Upper lobe of left lung (tissue), 6 donors: ENCODE data around the gene EGFL7. TPM values are rescaled to one million over a fixed set of nuclear protein-coding genes. Genes with fewer than 3 reads are reported as not detected.

Experiments used
- ATAC-seq, 2 donors: fragments of 200-7000 bp; cut with Tn5 transposase; one replicate each; pipeline ENCODE4 v1.9.1; 2022; ENCODE audit warnings: mild to moderate bottlenecking in 2 of 2, moderate library complexity in 2 of 2; ENCODE audit not compliant: low FRiP score in 2 of 2
- DNase-seq, 2 donors: peaks; one replicate each; pipeline ENCODE4 v3.0.0-alpha.2; 2019 to 2020
- H3K27ac ChIP-seq, 4 donors: fragments of 200-600 bp; sonication (generic); one replicate each; pipeline ENCODE4 v1.5.1; 2016 to 2019
- H3K27me3 ChIP-seq, 4 donors: fragments of 200-600 bp; sonication (generic); one replicate each; pipeline ENCODE4 v1.5.1; 2017 to 2019
- H3K36me3 ChIP-seq, 4 donors: fragments of 200-600 bp; sonication (generic); one replicate each; pipeline ENCODE4 v1.5.1; 2016 to 2019
- H3K4me1 ChIP-seq, 4 donors: fragments of 200-600 bp; sonication (generic); one replicate each; pipeline ENCODE4 v1.5.1; 2018 to 2019
- H3K4me3 ChIP-seq, 4 donors: fragments of 200-600 bp; sonication (generic); one replicate each; pipeline ENCODE4 v1.5.1; 2017 to 2019; ENCODE audit warnings: mild to moderate bottlenecking in 2 of 4, moderate library complexity in 1 of 4
- H3K9me3 ChIP-seq, 4 donors: fragments of 200-600 bp; sonication (generic); one replicate each; pipeline ENCODE4 v1.5.1; 2018 to 2019
- CTCF ChIP-seq, 6 experiments: fragments of 450-650 bp in 4 of 6; fragments of 200-600 bp in 2 of 6; sonication (generic) in 2 of 6; IDR thresholded peaks; one replicate each; pipeline ENCODE4 v1.5.1; 2016 to 2019; ENCODE audit warnings: antibody characterized with exemption in 6 of 6
- EP300 ChIP-seq, 4 donors: sonication (generic); formaldehyde crosslinking; IDR thresholded peaks; one replicate each; pipeline ENCODE4 v1.5.1; 2017; ENCODE audit warnings: antibody characterized with exemption in 4 of 4, control low read depth in 2 of 4
- POLR2A ChIP-seq, 4 donors: fragments of 450-650 bp; IDR thresholded peaks; one replicate each; pipeline ENCODE4 v1.5.1; 2016 to 2017; ENCODE audit warnings: antibody characterized with exemption in 4 of 4, mild to moderate bottlenecking in 2 of 4
- POLR2AphosphoS5 ChIP-seq, 2 donors: sonication (generic); formaldehyde crosslinking; IDR thresholded peaks; one replicate each; pipeline ENCODE4 v1.5.1; 2017; ENCODE audit warnings: antibody characterized with exemption in 2 of 2
- WGBS, 2 donors: methylation state at CpG; one replicate each; pipeline ENCODE4 v1.1.5; 2017 to 2018; 5-methylcytosine and 5-hydroxymethylcytosine counted together
- total RNA-seq, 6 donors: library from RNA; depleted of rRNA in 4 of 6; stranded (reverse); fragments of >200 nt in 4 of 6; gene quantifications; one replicate each; pipeline versions ENCODE4 v1.1.0 to v1.2.1, GENCODE V29; 2016 to 2021
- donor health status: DM: no; HTN: no; CAD: no; lungs with moderate emphysema.
- donor health status: DM: no; HTN: yes; CAD: no; lungs with severe emphysema.

EGFL7 gene
- total RNA-seq, 6 donors from 2014 or later, result 77.9 to 321 (median 165) TPM

- Histone ChIP-seq H3K4me1 (peaks cover 33 to 65% (median 61%) of the 10 kb centered on the region in 4 donors), H3K4me3 (no peak overlapping the region), H3K9me3 (no peaks in the 10 kb centered on the region), H3K27me3 (no peaks in the 10 kb centered on the region), H3K36me3 (no peaks in the 10 kb centered on the region), H3K27ac (peak overlapping the region; percentile 50 to 76 (median 67))
- DNase-seq (peak; percentile 78 to 88), ATAC-seq (peak; percentile 79 to 83)
- 29 to 33% methylated on average over 20 to 23 of the region's 32 CpGs for WGBS, 2 donors
- TF ChIP-seq POLR2A (IDR thresholded peaks at IDR 0.05) (no peak), CTCF (IDR thresholded peaks at IDR 0.05) (peak; percentile 70 to 87 (median 78)), EP300 (IDR thresholded peaks at IDR 0.05) (no peak), POLR2AphosphoS5 (IDR thresholded peaks at IDR 0.05) (no peak)
Measured at GRCh38 chr9:136694163-136694871, 31.6 kb downstream of the EGFL7 start.

- peaks cover 33 to 65% (median 60%) of the 10 kb centered on the region in 4 donors for H3K4me1 ChIP-seq
- 77 to 80% methylated on average over 11 of the region's 11 CpGs for WGBS, 2 donors
- no peak for ATAC-seq
Measured at GRCh38 chr9:136694872-136695247, 32.1 kb downstream of the EGFL7 start.

GRCh38 chr9:136695435-136695895 is 32.7 kb downstream of the EGFL7 start:
- no peak overlapping the region for H3K4me3 ChIP-seq
- peaks cover 33 to 62% (median 59%) of the 10 kb centered on the region in 4 donors for H3K4me1 ChIP-seq
- H3K27me3 ChIP-seq, result no peaks in the 10 kb centered on the region
- H3K27ac ChIP-seq, result peak overlapping the region; percentile 32 to 76 (median 60)
- no peaks in the 10 kb centered on the region for H3K9me3 ChIP-seq
- H3K36me3 ChIP-seq, result no peaks in the 10 kb centered on the region
- peak in 1 of 2 donors; percentile 47 for TF ChIP-seq POLR2AphosphoS5 (IDR thresholded peaks at IDR 0.05)
- no peak for TF ChIP-seq CTCF (IDR thresholded peaks at IDR 0.05)
- TF ChIP-seq EP300 (IDR thresholded peaks at IDR 0.05), result peak in 1 of 4 donors; percentile 67
- TF ChIP-seq POLR2A (IDR thresholded peaks at IDR 0.05), result peak in 1 of 4 donors; percentile 29
- DNase-seq, result peak; percentile 92
- WGBS, 2 donors, result 59 to 75% methylated on average over 7 to 10 of the region's 10 CpGs
- peak; percentile 20 to 72 for ATAC-seq

More at GRCh38 chr9:136694872-136695247, 32.1 kb downstream of the EGFL7 start:
- no peak overlapping the region for H3K4me3 ChIP-seq
- H3K9me3 ChIP-seq, result no peaks in the 10 kb centered on the region
- TF ChIP-seq POLR2AphosphoS5 (IDR thresholded peaks at IDR 0.05) (no peak), EP300 (IDR thresholded peaks at IDR 0.05) (no peak), CTCF (IDR thresholded peaks at IDR 0.05) (no peak), POLR2A (IDR thresholded peaks at IDR 0.05) (no peak)
- H3K27me3 ChIP-seq, result no peaks in the 10 kb centered on the region
- peak overlapping the region; percentile 4 to 76 (median 60) for H3K27ac ChIP-seq
- H3K36me3 ChIP-seq, result no peaks in the 10 kb centered on the region
- DNase-seq, result peak in 1 of 2 donors; percentile 59

- H3K9me3 ChIP-seq, result no peaks in the 10 kb centered on the region
- peak overlapping the region; percentile 32 to 76 (median 60) for H3K27ac ChIP-seq
- ATAC-seq, result no peak
- peak in 1 of 2 donors; percentile 81 for DNase-seq
- no peaks in the 10 kb centered on the region for H3K36me3 ChIP-seq
- WGBS, 2 donors, result 78 to 84% methylated on average over 9 to 21 of the region's 23 CpGs
- no peaks in the 10 kb centered on the region for H3K27me3 ChIP-seq
- H3K4me1 ChIP-seq, result peaks cover 37 to 63% (median 61%) of the 10 kb centered on the region in 4 donors
- TF ChIP-seq POLR2A (IDR thresholded peaks at IDR 0.05) (no peak), POLR2AphosphoS5 (IDR thresholded peaks at IDR 0.05) (no peak), EP300 (IDR thresholded peaks at IDR 0.05) (no peak), CTCF (IDR thresholded peaks at IDR 0.05) (no peak)
- no peak overlapping the region for H3K4me3 ChIP-seq
Measured at GRCh38 chr9:136695955-136696354, 33.2 kb downstream of the EGFL7 start.
